ENCODE data around the gene GAA.

- no peak for TF ChIP-seq CTCF (IDR thresholded peaks at IDR 0.05)
- TF ChIP-seq POLR2A (IDR thresholded peaks at IDR 0.05): no peak
These were observed 33.9 kb upstream of the GAA start for GRCh38 chr17:80067393-80067986.
